Lung (tissue), 12 donors: ENCODE data around the gene SLC35G1. TPM values are rescaled to one million over a fixed set of nuclear protein-coding genes. Genes with fewer than 3 reads are reported as not detected.
A peak's percentile ranks its signal among the peaks of the same experiment; 100 is the strongest.

Experiments
- ATAC-seq: fragments of 200-7000 bp; cut with Tn5 transposase; one replicate; pipeline ENCODE4 v1.9.1; 2020; ENCODE audit warnings: moderate number of reproducible peaks; ENCODE audit not compliant: insufficient read depth, low FRiP score
- DNase-seq, 3 donors: peaks; one replicate each; pipeline ENCODE4 v3.0.0-alpha.2; 2013 to 2017
- H3K27ac ChIP-seq, 2 donors: one replicate each; pipeline ENCODE4 v1.5.1; 2013; ENCODE audit warnings: mild to moderate bottlenecking in 2 of 2, moderate library complexity in 2 of 2, control low read depth in 1 of 2, inconsistent platforms in 1 of 2, low read depth in 1 of 2, low read length in 1 of 2
- H3K27me3 ChIP-seq, 3 donors: one replicate each; pipeline ENCODE4 v1.5.1; 2013; ENCODE audit warnings: low read length in 2 of 3; ENCODE audit not compliant: control insufficient read depth in 3 of 3, insufficient read depth in 3 of 3
- H3K36me3 ChIP-seq, 4 donors: one replicate each; pipeline ENCODE4 v1.5.1; 2013; ENCODE audit warnings: low read length in 4 of 4, mild to moderate bottlenecking in 1 of 4, moderate library complexity in 1 of 4; ENCODE audit not compliant: control insufficient read depth in 4 of 4, insufficient read depth in 4 of 4
- H3K4me1 ChIP-seq, 5 donors: one replicate each; pipeline ENCODE4 v1.5.1; 2013; ENCODE audit warnings: low read length in 5 of 5, mild to moderate bottlenecking in 2 of 5, moderate library complexity in 1 of 5; ENCODE audit not compliant: control insufficient read depth in 5 of 5, insufficient read depth in 5 of 5
- H3K4me3 ChIP-seq: one replicate; pipeline ENCODE4 v1.5.1; 2013; ENCODE audit warnings: mild to moderate bottlenecking, control low read depth, moderate library complexity
- H3K9ac ChIP-seq, 2 donors: one replicate each; pipeline ENCODE4 v1.5.1; 2013; ENCODE audit warnings: low read length in 2 of 2, control low read depth in 1 of 2; ENCODE audit not compliant: insufficient read depth in 1 of 2
- H3K9me3 ChIP-seq, 4 donors: one replicate each; pipeline ENCODE4 v1.5.1; 2013; ENCODE audit warnings: low read length in 3 of 4, mild to moderate bottlenecking in 1 of 4, moderate library complexity in 1 of 4; ENCODE audit not compliant: control insufficient read depth in 4 of 4, insufficient read depth in 3 of 4
- CTCF ChIP-seq: IDR thresholded peaks from 2 replicates; pipeline ENCODE4 v1.5.1; 2012; ENCODE audit warnings: mild to moderate bottlenecking; ENCODE audit errors: control extremely low read depth, extremely low read depth
- WGBS, 2 donors: extraction: QIAGEN DNeasy Blood & Tissue Kit; methylation state at CpG; one replicate each; pipeline ENCODE4 v1.1.7; 2013; 5-methylcytosine and 5-hydroxymethylcytosine counted together
- polyA plus RNA-seq, 2 donors: library from polyadenylated mRNA; stranded (reverse); fragments of 200-250 nt; gene quantifications; one replicate each; pipeline ENCODE4 v1.2.1, GENCODE V29; 2013
- total RNA-seq, 2 donors: library from RNA; depleted of rRNA in 1 of 2; stranded (reverse); fragments of >200 nt in 1 of 2; gene quantifications; one replicate each; pipeline ENCODE4 v1.2.1, GENCODE V29; 2014 to 2021
- donor health status: control.
- donor health status: control.
- donor health status: Bipolar disorder and iron deficiency.
- donor health status: healthy.
- donor health status: DM: yes; HTN: yes; CAD: no.

SLC35G1 gene
- total and polyA plus RNA-seq, 4 donors, result 1.6 to 3.8 (median 2.0) TPM

GRCh38 chr10:93945819-93946218 is 52.0 kb downstream of the SLC35G1 start:
- Histone ChIP-seq H3K4me3 (no peak overlapping the region), H3K9me3 (peaks cover 0 to 1% (median 0%) of the 10 kb centered on the region in 4 donors), H3K36me3 (no peaks in the 10 kb centered on the region), H3K27me3 (no peaks in the 10 kb centered on the region), H3K9ac (no peak overlapping the region), H3K27ac (no peak overlapping the region), H3K4me1 (peaks cover 0 to 8% (median 4%) of the 10 kb centered on the region in 5 donors)
- peak in 2 of 3 donors; percentile 46 to 61 for DNase-seq
- WGBS, 2 donors, result 76 to 81% methylated on average over 4 of the region's 4 CpGs
- no peak for ATAC-seq
- TF ChIP-seq CTCF, result no peak

- H3K27me3 ChIP-seq, result no peaks in the 10 kb centered on the region
- peaks cover 0 to 1% (median 0%) of the 10 kb centered on the region in 4 donors for H3K9me3 ChIP-seq
- no peak overlapping the region for H3K9ac ChIP-seq
- H3K36me3 ChIP-seq, result no peaks in the 10 kb centered on the region
- H3K4me3 ChIP-seq, result no peak overlapping the region
- no peak for ATAC-seq
- peaks cover 0 to 8% (median 4%) of the 10 kb centered on the region in 5 donors for H3K4me1 ChIP-seq
- DNase-seq, result peak; percentile 63 to 67 (median 63)
- 66 to 79% methylated on average over 8 of the region's 8 CpGs for WGBS, 2 donors
- no peak for TF ChIP-seq CTCF
- H3K27ac ChIP-seq, result no peak overlapping the region
Observed at GRCh38 chr10:93947055-93947454, 53.3 kb downstream of the SLC35G1 start.

GRCh38 chr10:93947524-93947923 is 53.7 kb downstream of the SLC35G1 start:
- no peak overlapping the region for H3K4me3 ChIP-seq
- ATAC-seq (no peak), DNase-seq (no peak)
- no peaks in the 10 kb centered on the region for H3K36me3 ChIP-seq
- H3K27ac ChIP-seq, result no peak overlapping the region
- peaks cover 0 to 1% (median 0%) of the 10 kb centered on the region in 4 donors for H3K9me3 ChIP-seq
- no peak overlapping the region for H3K9ac ChIP-seq
- no peaks in the 10 kb centered on the region for H3K27me3 ChIP-seq
- TF ChIP-seq CTCF, result no peak
- H3K4me1 ChIP-seq, result peaks cover 0 to 8% (median 4%) of the 10 kb centered on the region in 5 donors

- peaks cover 0 to 4% (median 0%) of the 10 kb centered on the region in 5 donors for H3K4me1 ChIP-seq
- no peak overlapping the region for H3K27ac ChIP-seq
- no peak for TF ChIP-seq CTCF
- ATAC-seq (no peak), DNase-seq (no peak)
- no peaks in the 10 kb centered on the region for H3K27me3 ChIP-seq
- H3K9me3 ChIP-seq, result peaks cover 0 to 1% (median 0%) of the 10 kb centered on the region in 4 donors
- no peak overlapping the region for H3K9ac ChIP-seq
- H3K36me3 ChIP-seq, result no peaks in the 10 kb centered on the region
- WGBS, 2 donors, result 80 to 92% methylated on average over 2 of the region's 2 CpGs
- H3K4me3 ChIP-seq, result no peak overlapping the region
Observed at GRCh38 chr10:93951905-93952304, 58.1 kb downstream of the SLC35G1 start.
